ENCODE results near the gene PEX14. TPM values are rescaled to one million over a fixed set of nuclear protein-coding genes. Genes with fewer than 3 reads are reported as not detected.

The PEX14 gene
- total RNA-seq, 1 experiment from 2014 or later, result 29.3 TPM

DNA sequence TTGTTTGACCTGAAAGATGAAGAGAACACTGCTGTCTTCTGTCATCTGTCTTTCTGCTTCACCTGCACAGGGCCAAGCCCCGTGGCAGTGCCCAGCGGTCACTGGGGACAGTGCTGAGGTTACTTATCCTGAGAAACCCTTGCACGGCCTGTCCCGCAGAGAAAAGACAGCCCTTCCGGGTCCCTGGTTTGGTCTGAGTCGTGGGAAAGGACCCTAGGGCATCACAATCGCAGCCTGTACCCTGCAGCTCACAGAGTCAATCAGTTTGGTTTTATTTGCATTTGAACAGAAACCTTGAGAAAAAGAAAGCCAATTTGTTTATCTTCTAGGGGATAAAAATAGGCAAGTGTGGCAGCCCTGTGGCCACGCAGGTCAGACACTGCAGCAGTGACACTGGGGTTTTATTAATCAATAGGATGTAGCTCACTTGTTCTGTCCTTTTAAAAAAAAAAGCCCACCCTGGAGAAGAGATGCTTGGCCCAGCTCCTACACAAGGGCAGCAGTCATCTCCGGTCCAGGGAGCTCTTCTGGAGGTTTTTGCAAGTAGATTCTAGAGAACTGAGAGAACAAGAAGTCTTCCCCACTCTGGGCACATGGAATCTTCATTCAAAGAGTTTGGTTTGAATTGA lies 120.0 kb downstream of the PEX14 start:
- H3K9ac ChIP-seq (ENCODE audit: low read length), result no peak overlapping the region
- TF ChIP-seq RAD21 (IDR thresholded peaks at IDR 0.05; ENCODE audit: low read depth) (no peak), SP1 (IDR thresholded peaks at IDR 0.05; ENCODE audit: low read depth) (no peak), EZH2 (IDR thresholded peaks at IDR 0.05) (no peak), YY1 (IDR thresholded peaks at IDR 0.05; ENCODE audit: extremely low read depth, insufficient replicate concordance, low read depth, low read length) (no peak), FOSL1 (IDR thresholded peaks at IDR 0.05; ENCODE audit: low read depth) (no peak), CEBPB (IDR thresholded peaks at IDR 0.05; ENCODE audit: low read depth) (no peak), CBX3 (IDR thresholded peaks at IDR 0.05; ENCODE audit: low read depth) (no peak), ZNF274 (IDR thresholded peaks at IDR 0.05; ENCODE audit: low read depth, low read length) (no peak), POLR2A (IDR thresholded peaks at IDR 0.05; ENCODE audit: borderline replicate concordance, extremely low read depth, insufficient read depth, insufficient read length) (no peak), ELF1 (IDR thresholded peaks at IDR 0.05; ENCODE audit: borderline replicate concordance, low read depth) (no peak), ZFX (IDR thresholded peaks at IDR 0.05) (no peak), JUND (IDR thresholded peaks at IDR 0.05) (no peak), EZH2phosphoT487 (IDR thresholded peaks at IDR 0.05; ENCODE audit: borderline replicate concordance) (no peak)
- TF ChIP-seq, protein P1, sequence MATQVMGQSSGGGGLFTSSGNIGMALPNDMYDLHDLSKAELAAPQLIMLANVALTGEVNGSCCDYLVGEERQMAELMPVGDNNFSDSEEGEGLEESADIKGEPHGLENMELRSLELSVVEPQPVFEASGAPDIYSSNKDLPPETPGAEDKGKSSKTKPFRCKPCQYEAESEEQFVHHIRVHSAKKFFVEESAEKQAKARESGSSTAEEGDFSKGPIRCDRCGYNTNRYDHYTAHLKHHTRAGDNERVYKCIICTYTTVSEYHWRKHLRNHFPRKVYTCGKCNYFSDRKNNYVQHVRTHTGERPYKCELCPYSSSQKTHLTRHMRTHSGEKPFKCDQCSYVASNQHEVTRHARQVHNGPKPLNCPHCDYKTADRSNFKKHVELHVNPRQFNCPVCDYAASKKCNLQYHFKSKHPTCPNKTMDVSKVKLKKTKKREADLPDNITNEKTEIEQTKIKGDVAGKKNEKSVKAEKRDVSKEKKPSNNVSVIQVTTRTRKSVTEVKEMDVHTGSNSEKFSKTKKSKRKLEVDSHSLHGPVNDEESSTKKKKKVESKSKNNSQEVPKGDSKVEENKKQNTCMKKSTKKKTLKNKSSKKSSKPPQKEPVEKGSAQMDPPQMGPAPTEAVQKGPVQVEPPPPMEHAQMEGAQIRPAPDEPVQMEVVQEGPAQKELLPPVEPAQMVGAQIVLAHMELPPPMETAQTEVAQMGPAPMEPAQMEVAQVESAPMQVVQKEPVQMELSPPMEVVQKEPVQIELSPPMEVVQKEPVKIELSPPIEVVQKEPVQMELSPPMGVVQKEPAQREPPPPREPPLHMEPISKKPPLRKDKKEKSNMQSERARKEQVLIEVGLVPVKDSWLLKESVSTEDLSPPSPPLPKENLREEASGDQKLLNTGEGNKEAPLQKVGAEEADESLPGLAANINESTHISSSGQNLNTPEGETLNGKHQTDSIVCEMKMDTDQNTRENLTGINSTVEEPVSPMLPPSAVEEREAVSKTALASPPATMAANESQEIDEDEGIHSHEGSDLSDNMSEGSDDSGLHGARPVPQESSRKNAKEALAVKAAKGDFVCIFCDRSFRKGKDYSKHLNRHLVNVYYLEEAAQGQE (IDR thresholded peaks at IDR 0.05; ENCODE audit: low read depth), result no peak
- TF ChIP-seq, protein P2, sequence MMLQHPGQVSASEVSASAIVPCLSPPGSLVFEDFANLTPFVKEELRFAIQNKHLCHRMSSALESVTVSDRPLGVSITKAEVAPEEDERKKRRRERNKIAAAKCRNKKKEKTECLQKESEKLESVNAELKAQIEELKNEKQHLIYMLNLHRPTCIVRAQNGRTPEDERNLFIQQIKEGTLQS (IDR thresholded peaks at IDR 0.05), result no peak
- TF ChIP-seq, protein P3, sequence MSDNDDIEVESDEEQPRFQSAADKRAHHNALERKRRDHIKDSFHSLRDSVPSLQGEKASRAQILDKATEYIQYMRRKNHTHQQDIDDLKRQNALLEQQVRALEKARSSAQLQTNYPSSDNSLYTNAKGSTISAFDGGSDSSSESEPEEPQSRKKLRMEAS (IDR thresholded peaks at IDR 0.05), result no peak
- TF ChIP-seq, protein P4, sequence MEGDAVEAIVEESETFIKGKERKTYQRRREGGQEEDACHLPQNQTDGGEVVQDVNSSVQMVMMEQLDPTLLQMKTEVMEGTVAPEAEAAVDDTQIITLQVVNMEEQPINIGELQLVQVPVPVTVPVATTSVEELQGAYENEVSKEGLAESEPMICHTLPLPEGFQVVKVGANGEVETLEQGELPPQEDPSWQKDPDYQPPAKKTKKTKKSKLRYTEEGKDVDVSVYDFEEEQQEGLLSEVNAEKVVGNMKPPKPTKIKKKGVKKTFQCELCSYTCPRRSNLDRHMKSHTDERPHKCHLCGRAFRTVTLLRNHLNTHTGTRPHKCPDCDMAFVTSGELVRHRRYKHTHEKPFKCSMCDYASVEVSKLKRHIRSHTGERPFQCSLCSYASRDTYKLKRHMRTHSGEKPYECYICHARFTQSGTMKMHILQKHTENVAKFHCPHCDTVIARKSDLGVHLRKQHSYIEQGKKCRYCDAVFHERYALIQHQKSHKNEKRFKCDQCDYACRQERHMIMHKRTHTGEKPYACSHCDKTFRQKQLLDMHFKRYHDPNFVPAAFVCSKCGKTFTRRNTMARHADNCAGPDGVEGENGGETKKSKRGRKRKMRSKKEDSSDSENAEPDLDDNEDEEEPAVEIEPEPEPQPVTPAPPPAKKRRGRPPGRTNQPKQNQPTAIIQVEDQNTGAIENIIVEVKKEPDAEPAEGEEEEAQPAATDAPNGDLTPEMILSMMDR (IDR thresholded peaks at IDR 0.05 in 2 of 3, conservative IDR thresholded peaks at IDR 0.05 in 1 of 3; ENCODE audit: borderline replicate concordance in 1 of 3, insufficient read depth in 1 of 3, low read depth in 2 of 3, low read length in 2 of 3), result no peak
- TF ChIP-seq, protein P5, sequence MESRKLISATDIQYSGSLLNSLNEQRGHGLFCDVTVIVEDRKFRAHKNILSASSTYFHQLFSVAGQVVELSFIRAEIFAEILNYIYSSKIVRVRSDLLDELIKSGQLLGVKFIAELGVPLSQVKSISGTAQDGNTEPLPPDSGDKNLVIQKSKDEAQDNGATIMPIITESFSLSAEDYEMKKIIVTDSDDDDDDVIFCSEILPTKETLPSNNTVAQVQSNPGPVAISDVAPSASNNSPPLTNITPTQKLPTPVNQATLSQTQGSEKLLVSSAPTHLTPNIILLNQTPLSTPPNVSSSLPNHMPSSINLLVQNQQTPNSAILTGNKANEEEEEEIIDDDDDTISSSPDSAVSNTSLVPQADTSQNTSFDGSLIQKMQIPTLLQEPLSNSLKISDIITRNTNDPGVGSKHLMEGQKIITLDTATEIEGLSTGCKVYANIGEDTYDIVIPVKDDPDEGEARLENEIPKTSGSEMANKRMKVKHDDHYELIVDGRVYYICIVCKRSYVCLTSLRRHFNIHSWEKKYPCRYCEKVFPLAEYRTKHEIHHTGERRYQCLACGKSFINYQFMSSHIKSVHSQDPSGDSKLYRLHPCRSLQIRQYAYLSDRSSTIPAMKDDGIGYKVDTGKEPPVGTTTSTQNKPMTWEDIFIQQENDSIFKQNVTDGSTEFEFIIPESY (IDR thresholded peaks at IDR 0.05; ENCODE audit: extremely low read depth, insufficient replicate concordance, low read length), result no peak
- H3K36me3 ChIP-seq (ENCODE audit: control insufficient read depth in 1 of 2, insufficient read depth in 2 of 2, low read length in 2 of 2), result no peaks in the 10 kb centered on the region
- no peaks in the 10 kb centered on the region for H3K9me2 ChIP-seq (ENCODE audit: insufficient read depth)
- H3K79me2 ChIP-seq (ENCODE audit: insufficient read depth, low read length), result no peaks in the 10 kb centered on the region
- H3K9me3 ChIP-seq (ENCODE audit: control insufficient read depth in 1 of 2, insufficient read depth in 1 of 2, low read depth in 1 of 2, low read length in 2 of 2), result no peaks in the 10 kb centered on the region
- ChIA-PET POLR2A (no interaction called here), CTCF (no interaction called here), RAD21 (ENCODE audit: low non-redundant PET in 1 of 2, low total read pairs in 2 of 2, uncharacterized antibody in 2 of 2, unreplicated experiment in 2 of 2) (no interaction called here)
- no peak overlapping the region for H3K27ac ChIP-seq (ENCODE audit: low read depth, low read length)
- intact Hi-C loops (cut with micrococcal nuclease), result no loop called here
- no peak overlapping the region for H3K4me3 ChIP-seq (replicated peaks in 1 of 2; ENCODE audit: low read depth in 1 of 2, low read length in 2 of 2)
- no TSS peak for BruUV-seq (replicated peaks)
- DNase-seq (ENCODE audit: low read depth, low spot score) (no peak), ATAC-seq (no peak)
- H3K4me2 ChIP-seq (ENCODE audit: low read length), result no peak overlapping the region
- H3K4me1 ChIP-seq (ENCODE audit: control insufficient read depth in 1 of 2, insufficient read depth in 2 of 2, low read length in 2 of 2), result peaks cover 16 to 19% of the 10 kb centered on the region in 2 experiments
- no peaks in the 10 kb centered on the region for H3K27me3 ChIP-seq (ENCODE audit: insufficient read depth, low read length)
- H2AFZ ChIP-seq (ENCODE audit: low read depth, low read length, poor library complexity, severe bottlenecking), result no peak overlapping the region
- no peaks in the 10 kb centered on the region for H4K20me1 ChIP-seq (ENCODE audit: insufficient read depth)
